HL-60/S4 treated with phorbol 12-myristate 13-acetate at 8.2 ng/mL for 4 days and 3 days (cell line): ENCODE data around the gene GEMIN4.
"Not testable (repeated sequence)": the region's sequence is repeated elsewhere in the genome, so short reads cannot be mapped to it uniquely, and the experiment has no call there.

ENCODE experiments used
- in situ Hi-C: fragments of 300-500 bp; cut with MboI; formaldehyde crosslinking; loops from 2 replicates; pipeline ENCODE4 v1.15.0; 2022; ENCODE audit warnings: low sequenced_read_pairs

Gene GEMIN4

GRCh38 chr17:704111-704864 lies 47.8 kb downstream of the GEMIN4 start:
- in situ Hi-C loops, result no loop called here

- in situ Hi-C loops, result no loop called here
These were observed 48.8 kb downstream of the GEMIN4 start for GRCh38 chr17:703081-703875.

- in situ Hi-C loops, result no loop called here
These were observed 51.5 kb downstream of the GEMIN4 start for GRCh38 chr17:700504-701094.

- in situ Hi-C loops, result no loop called here
These were observed 52.7 kb downstream of the GEMIN4 start for GRCh38 chr17:699345-699744.

- in situ Hi-C loops, result not testable (repeated sequence)
These were observed 54.0 kb downstream of the GEMIN4 start for GRCh38 chr17:698096-698495.

- in situ Hi-C loops, result no loop called here
These were observed 54.4 kb downstream of the GEMIN4 start for GRCh38 chr17:697682-698081.

GRCh38 chr17:696369-696768 lies 55.7 kb downstream of the GEMIN4 start:
- in situ Hi-C loops, result no loop called here
